ENCODE results near the gene RTN4. TPM values are rescaled to one million over a fixed set of nuclear protein-coding genes. Genes with fewer than 3 reads are reported as not detected.

Gene RTN4
- total and polyA plus RNA-seq, 7 donors: 168 to 542 (median 289) TPM

DNA sequence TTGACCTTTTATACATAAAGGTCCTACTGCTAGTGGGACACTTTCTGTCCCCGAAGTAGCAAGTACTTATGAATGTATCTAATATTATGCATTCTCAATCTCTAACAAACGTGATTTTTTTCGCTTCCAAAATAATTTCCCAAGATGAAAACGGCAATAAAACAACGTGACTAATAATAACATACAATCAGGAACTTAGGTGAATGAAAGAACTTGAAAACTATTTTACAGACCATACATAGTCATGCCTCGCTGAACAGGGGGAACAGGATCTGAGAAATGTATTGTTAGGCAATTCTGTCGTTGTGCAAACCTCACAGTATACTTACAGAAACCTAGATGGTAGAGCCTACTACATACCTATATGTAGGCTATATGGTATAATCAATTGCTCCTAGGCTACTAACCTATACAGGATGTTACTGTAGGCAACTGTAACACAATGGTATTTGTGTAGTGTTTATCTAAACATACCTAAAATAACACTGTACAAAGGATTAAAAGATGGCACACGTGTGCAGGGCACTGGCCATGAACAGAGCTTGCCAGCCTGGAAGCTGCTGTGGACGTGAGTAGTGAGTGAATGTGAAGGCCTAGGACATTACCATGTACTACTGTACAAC lies 2.5 kb downstream of the RTN4 start:
- 28 to 33% (median 32%) methylated on average over 9 of the region's 9 CpGs for WGBS, 3 donors
- no peaks in the 10 kb centered on the region for H3K36me3 ChIP-seq (ENCODE audit: insufficient read depth in 1 of 2, low read depth in 1 of 2)
- no peaks in the 10 kb centered on the region for H3K27me3 ChIP-seq (ENCODE audit: insufficient read depth in 3 of 3, low read length in 2 of 3)
- intact Hi-C loops (cut with DNase I): loop anchor here in 1 of 2 donors (5.0 kb wide), 1 partner anchor 65 kb away; no protein-coding TSS in a partner anchor
- no peaks in the 10 kb centered on the region for H3K9me3 ChIP-seq
- H3K27ac ChIP-seq: peak overlapping the region; percentile 90
- peak overlapping the region; percentile 83 for H3K4me3 ChIP-seq
- no peak for ATAC-seq
- TF ChIP-seq, protein P1, sequence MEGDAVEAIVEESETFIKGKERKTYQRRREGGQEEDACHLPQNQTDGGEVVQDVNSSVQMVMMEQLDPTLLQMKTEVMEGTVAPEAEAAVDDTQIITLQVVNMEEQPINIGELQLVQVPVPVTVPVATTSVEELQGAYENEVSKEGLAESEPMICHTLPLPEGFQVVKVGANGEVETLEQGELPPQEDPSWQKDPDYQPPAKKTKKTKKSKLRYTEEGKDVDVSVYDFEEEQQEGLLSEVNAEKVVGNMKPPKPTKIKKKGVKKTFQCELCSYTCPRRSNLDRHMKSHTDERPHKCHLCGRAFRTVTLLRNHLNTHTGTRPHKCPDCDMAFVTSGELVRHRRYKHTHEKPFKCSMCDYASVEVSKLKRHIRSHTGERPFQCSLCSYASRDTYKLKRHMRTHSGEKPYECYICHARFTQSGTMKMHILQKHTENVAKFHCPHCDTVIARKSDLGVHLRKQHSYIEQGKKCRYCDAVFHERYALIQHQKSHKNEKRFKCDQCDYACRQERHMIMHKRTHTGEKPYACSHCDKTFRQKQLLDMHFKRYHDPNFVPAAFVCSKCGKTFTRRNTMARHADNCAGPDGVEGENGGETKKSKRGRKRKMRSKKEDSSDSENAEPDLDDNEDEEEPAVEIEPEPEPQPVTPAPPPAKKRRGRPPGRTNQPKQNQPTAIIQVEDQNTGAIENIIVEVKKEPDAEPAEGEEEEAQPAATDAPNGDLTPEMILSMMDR (IDR thresholded peaks at IDR 0.05): no peak
- peaks cover 21% of the 10 kb centered on the region for H3K4me1 ChIP-seq
- DNase-seq: no peak

DNA sequence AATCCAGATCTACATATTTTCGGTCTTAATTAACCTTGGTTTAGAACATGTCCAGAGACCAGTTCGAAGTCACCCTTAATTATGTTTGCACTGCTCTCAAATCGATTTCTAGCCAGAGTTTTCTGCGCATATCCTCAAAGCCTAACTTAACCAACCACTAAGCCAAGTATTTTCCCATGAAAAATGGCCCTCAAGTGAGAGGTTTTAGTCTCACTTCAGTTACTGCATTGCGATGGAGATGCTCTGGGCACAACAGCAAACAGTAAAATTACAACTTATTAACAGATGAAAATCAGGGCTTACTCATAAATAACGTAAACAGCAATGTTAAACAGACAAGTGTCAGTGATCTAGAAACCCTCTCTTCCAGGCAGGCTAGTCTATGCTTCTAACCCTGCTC lies 4.5 kb downstream of the RTN4 start:
- H3K27me3 ChIP-seq (ENCODE audit: insufficient read depth in 3 of 3, low read length in 2 of 3): no peaks in the 10 kb centered on the region
- TF ChIP-seq, protein P1 (IDR thresholded peaks at IDR 0.05): no peak
- no peak overlapping the region for H3K27ac ChIP-seq
- DNase-seq: no peak
- no peaks in the 10 kb centered on the region for H3K9me3 ChIP-seq
- intact Hi-C loops (cut with DNase I): loop anchor here in 1 of 2 donors (5.0 kb wide), 1 partner anchor 67 kb away; no protein-coding TSS in a partner anchor
- H3K4me1 ChIP-seq: peaks cover 10% of the 10 kb centered on the region
- H3K4me3 ChIP-seq: no peak overlapping the region
- WGBS, 3 donors: 33 to 50% (median 40%) methylated on average over 6 of the region's 6 CpGs
- ATAC-seq: no peak
- H3K36me3 ChIP-seq (ENCODE audit: insufficient read depth in 1 of 2, low read depth in 1 of 2): no peaks in the 10 kb centered on the region

DNA sequence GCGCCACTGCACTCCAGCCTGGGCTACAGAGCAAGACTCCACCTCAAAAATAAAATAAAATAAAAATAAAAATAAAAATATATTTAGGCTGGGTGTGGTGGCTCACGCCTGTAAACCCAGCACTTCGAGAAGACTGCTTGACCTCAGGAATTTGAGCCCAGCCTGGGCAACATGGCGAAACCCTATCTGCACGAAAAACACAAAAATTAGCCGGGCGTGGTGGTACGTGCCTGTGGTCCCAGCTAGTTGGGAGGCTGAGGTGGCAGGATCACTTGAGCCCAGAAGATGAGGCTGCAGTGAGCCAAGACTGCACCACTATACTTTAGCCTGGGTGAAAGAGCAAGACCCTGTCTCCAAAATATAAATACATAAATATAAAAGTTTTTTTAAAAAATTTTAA lies 6.4 kb downstream of the RTN4 start:
- no peaks in the 10 kb centered on the region for H3K36me3 ChIP-seq (ENCODE audit: insufficient read depth in 1 of 2, low read depth in 1 of 2)
- no peaks in the 10 kb centered on the region for H3K27me3 ChIP-seq (ENCODE audit: insufficient read depth in 3 of 3, low read length in 2 of 3)
- H3K9me3 ChIP-seq: no peaks in the 10 kb centered on the region
- H3K4me3 ChIP-seq: no peak overlapping the region
- ATAC-seq (no peak), DNase-seq (no peak)
- TF ChIP-seq, protein P1 (IDR thresholded peaks at IDR 0.05): no peak
- intact Hi-C loops (cut with DNase I): no loop called here
- H3K4me1 ChIP-seq: peaks cover 10% of the 10 kb centered on the region
- 93 to 94% (median 94%) methylated on average over 8 of the region's 8 CpGs for WGBS, 3 donors
- no peak overlapping the region for H3K27ac ChIP-seq

DNA sequence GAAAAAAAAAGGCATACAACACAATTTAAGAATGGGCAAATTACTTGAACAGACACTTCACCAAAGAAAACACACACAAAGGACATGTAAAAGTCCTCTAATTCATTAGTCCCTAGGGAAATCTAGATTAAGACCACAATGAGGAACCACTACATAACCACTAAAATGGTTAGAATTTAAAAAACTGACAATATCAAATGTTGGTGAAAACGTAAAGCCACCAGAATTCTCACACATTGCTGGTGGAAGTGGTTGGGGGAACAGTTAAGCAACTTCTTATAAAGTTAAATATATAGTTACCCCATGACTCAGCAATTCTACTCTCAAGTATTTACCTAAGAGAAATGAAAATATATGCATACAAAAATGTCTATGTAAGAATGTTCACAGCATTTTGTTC lies 11.8 kb downstream of the RTN4 start:
- 88 to 94% (median 90%) methylated on average over 1 of the region's 1 CpG for WGBS, 3 donors
- Histone ChIP-seq H3K27ac (no peak overlapping the region), H3K9me3 (no peaks in the 10 kb centered on the region), H3K4me1 (no peaks in the 10 kb centered on the region), H3K36me3 (ENCODE audit: insufficient read depth in 1 of 2, low read depth in 1 of 2) (no peaks in the 10 kb centered on the region), H3K27me3 (ENCODE audit: insufficient read depth in 3 of 3, low read length in 2 of 3) (no peaks in the 10 kb centered on the region), H3K4me3 (no peak overlapping the region)
- ATAC-seq (no peak), DNase-seq (no peak)
- intact Hi-C loops (cut with DNase I): no loop called here
- TF ChIP-seq, protein P1 (IDR thresholded peaks at IDR 0.05): no peak

DNA sequence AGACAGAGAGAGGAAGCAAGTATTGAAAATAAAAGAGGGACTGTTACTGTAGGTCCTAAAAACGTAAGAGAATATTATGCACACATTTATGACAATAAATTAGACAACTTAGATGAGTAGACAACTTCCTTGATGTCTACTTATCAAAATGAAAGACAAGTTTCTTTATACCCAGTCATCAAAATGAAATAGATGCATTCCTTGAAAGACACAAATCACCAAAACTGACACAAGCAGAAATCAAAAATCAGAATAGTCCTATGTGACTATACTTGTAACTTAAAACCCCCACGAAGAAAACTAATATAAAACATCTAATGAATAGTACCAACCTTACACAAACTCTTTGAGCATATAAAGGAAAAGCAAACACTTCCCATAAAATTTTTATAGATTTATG lies 14.5 kb downstream of the RTN4 start:
- WGBS, 3 donors: 71 to 98% (median 97%) methylated on average over 2 of the region's 2 CpGs
- ATAC-seq: no peak
- intact Hi-C loops (cut with DNase I): no loop called here

More for the DNA sequence above, 14.5 kb downstream of the RTN4 start:
- no peaks in the 10 kb centered on the region for H3K36me3 ChIP-seq (ENCODE audit: insufficient read depth in 1 of 2, low read depth in 1 of 2)
- no peak for DNase-seq
- H3K9me3 ChIP-seq: no peaks in the 10 kb centered on the region
- TF ChIP-seq, protein P1 (IDR thresholded peaks at IDR 0.05): no peak
- H3K27me3 ChIP-seq (ENCODE audit: insufficient read depth in 3 of 3, low read length in 2 of 3): no peaks in the 10 kb centered on the region
- H3K27ac ChIP-seq: no peak overlapping the region
- no peaks in the 10 kb centered on the region for H3K4me1 ChIP-seq
- no peak overlapping the region for H3K4me3 ChIP-seq
